IPS-18a (cell line): ENCODE measurements around the gene CDC5L.

ENCODE experiments used
- H3K27ac ChIP-seq: one replicate; pipeline ENCODE4 v1.5.1; 2013; ENCODE audit warnings: low read length
- H3K27me3 ChIP-seq: one replicate; pipeline ENCODE4 v1.6.1; 2013; ENCODE audit warnings: mild to moderate bottlenecking, low read length; ENCODE audit not compliant: control insufficient read depth, insufficient read depth
- H3K36me3 ChIP-seq: one replicate; pipeline ENCODE4 v1.6.1; 2013; ENCODE audit warnings: low read depth, low read length; ENCODE audit not compliant: control insufficient read depth
- H3K4me1 ChIP-seq: one replicate; pipeline ENCODE4 v1.6.1; 2013; ENCODE audit warnings: low read depth, low read length; ENCODE audit not compliant: control insufficient read depth
- H3K4me3 ChIP-seq: one replicate; pipeline ENCODE4 v1.5.1; 2013; ENCODE audit warnings: low read length
- H3K9ac ChIP-seq: one replicate; pipeline ENCODE4 v1.6.1; 2013; ENCODE audit warnings: mild to moderate bottlenecking, low read length, moderate library complexity
- H3K9me3 ChIP-seq: one replicate; pipeline ENCODE4 v1.6.1; 2013; ENCODE audit warnings: low read depth, low read length; ENCODE audit not compliant: control insufficient read depth

CDC5L gene

DNA sequence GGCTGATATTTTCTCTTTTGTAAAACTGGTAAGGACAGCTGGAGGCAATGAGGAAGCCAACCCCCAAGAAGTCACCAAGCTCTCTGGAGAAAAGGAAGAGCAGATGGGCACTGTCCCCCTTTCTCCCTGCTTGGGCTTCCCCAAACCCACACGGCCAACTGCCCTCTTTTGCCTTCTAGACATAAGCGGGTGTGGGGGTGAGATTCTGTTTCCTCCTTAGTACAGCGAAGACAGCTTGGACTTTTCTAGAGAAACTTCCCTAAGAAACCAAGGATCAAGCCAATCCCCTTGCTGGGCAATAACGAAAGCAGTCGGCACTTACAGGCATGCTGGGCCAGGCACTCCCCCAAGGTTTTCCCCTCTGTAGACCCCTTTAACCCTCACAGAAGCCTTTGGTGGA, 110.3 kb downstream of the CDC5L start:
- Histone ChIP-seq H3K9ac (no peak overlapping the region), H3K4me1 (peaks cover 3% of the 10 kb centered on the region), H3K27ac (no peak overlapping the region), H3K36me3 (no peaks in the 10 kb centered on the region), H3K9me3 (no peaks in the 10 kb centered on the region), H3K4me3 (no peak overlapping the region), H3K27me3 (no peaks in the 10 kb centered on the region)

DNA sequence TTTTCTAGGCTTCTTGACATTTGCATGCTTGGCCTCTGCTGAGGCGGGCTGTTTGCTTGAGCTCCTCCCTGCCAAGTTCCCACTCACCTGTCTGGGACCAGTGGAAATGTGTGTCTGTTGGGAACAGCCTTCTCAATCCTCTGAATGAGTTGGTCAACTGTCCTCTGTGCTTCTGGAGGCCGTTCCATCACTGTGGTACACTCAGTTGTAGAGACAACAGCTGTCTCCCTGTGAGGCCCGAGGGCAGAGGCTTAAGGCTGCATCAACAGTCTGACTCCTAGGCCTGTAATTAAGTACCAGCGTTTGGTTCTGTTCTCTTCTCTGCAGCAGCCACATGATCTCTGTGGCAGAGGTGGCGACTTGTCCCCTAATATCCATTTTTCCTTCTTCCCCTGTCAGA, 110.9 kb downstream of the CDC5L start:
- no peak overlapping the region for H3K27ac ChIP-seq
- H3K27me3 ChIP-seq = no peaks in the 10 kb centered on the region

DNA sequence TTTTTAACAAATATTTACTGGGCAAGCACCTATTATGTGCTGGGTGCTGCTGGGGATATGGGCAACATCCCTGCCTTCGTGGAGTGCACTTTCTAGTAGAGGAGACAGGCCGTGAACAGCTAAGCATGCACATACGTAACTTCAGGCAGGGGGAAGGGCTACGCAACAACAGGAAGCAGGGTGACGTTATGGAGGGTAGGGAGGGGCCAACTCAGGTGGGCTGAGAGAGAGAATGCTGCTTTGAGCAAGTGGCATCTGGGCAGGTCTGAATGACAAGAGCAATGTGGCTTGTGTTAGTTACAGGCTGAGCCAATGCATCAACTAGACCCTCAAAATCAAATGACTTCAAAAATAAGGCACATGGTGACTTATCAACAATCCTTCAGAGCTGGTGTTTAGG, 112.1 kb downstream of the CDC5L start:
- Histone ChIP-seq H3K27ac (no peak overlapping the region), H3K27me3 (no peaks in the 10 kb centered on the region), H3K4me3 (no peak overlapping the region), H3K9ac (no peak overlapping the region), H3K9me3 (no peaks in the 10 kb centered on the region), H3K4me1 (no peaks in the 10 kb centered on the region), H3K36me3 (no peaks in the 10 kb centered on the region)

More for the DNA sequence above, 110.9 kb downstream of the CDC5L start:
- H3K4me3 ChIP-seq = no peak overlapping the region
- H3K4me1 ChIP-seq = peaks cover 3% of the 10 kb centered on the region
- no peak overlapping the region for H3K9ac ChIP-seq
- H3K9me3 ChIP-seq = no peaks in the 10 kb centered on the region
- no peaks in the 10 kb centered on the region for H3K36me3 ChIP-seq
